Panc1 (cell line): ENCODE data around the gene ALDOC. TPM values are rescaled to one million over a fixed set of nuclear protein-coding genes. Genes with fewer than 3 reads are reported as not detected.

ENCODE experiments used
- ATAC-seq: fragments of 200-7000 bp; cut with Tn5 transposase; 2 replicates; pipeline ENCODE4 v1.9.1; 2020; ENCODE audit warnings: mild to moderate bottlenecking, moderate library complexity
- BruUV-seq: library from RNA; stranded (reverse); fragments of 400-500 nt; replicated peaks from 2 replicates; lab custom pipeline; 2021; lab: Mats Ljungman, UMichigan
- CTCF ChIA-PET: fragments of 300-600 bp; sonication (Branson Sonifier 250); formaldehyde crosslinking; loops from one replicate; lab custom pipeline; 2022; ENCODE audit warnings: antibody characterized with exemption; lab: Charles Lee
- POLR2A ChIA-PET: fragments of 300-600 bp; sonication (Branson Sonifier 250); formaldehyde crosslinking; loops from one replicate; lab custom pipeline; 2022; ENCODE audit warnings: antibody characterized with exemption; lab: Charles Lee
- DNase-seq: peaks from one replicate; pipeline ENCODE4 v3.0.0-alpha.2; 2010; ENCODE audit warnings: low read depth, low spot score
- H3K27ac ChIP-seq: 2 replicates; pipeline ENCODE4 v1.5.1; 2011; ENCODE audit warnings: mild to moderate bottlenecking, low read length, inconsistent platforms
- H3K27me3 ChIP-seq: fragments of 200-500 bp; sonication (Bioruptor generic); 2 replicates; pipeline ENCODE4 v1.6.0; 2014; ENCODE audit warnings: low read length, inconsistent platforms; ENCODE audit not compliant: control insufficient read depth, insufficient read depth
- H3K36me3 ChIP-seq: fragments of 200-500 bp; sonication (Bioruptor generic); 2 replicates; pipeline ENCODE4 v1.5.1; 2014; ENCODE audit warnings: inconsistent platforms, mild to moderate bottlenecking, low read length, moderate library complexity; ENCODE audit not compliant: control insufficient read depth, insufficient read depth
- H3K4me1 ChIP-seq: 2 replicates; pipeline ENCODE4 v1.5.1; 2011; ENCODE audit warnings: inconsistent platforms, mild to moderate bottlenecking, low read length, moderate library complexity; ENCODE audit not compliant: control insufficient read depth, insufficient read depth
- H3K4me3 ChIP-seq, 2 experiments: 2 replicates each; pipeline ENCODE4 v1.5.1; 2011 to 2012; ENCODE audit warnings: low read depth in 2 of 2, low read length in 2 of 2, mild to moderate bottlenecking in 2 of 2, inconsistent platforms in 1 of 2, moderate library complexity in 1 of 2
- H3K9me3 ChIP-seq: fragments of 200-500 bp; sonication (Bioruptor generic); 2 replicates; pipeline ENCODE4 v1.5.1; 2014; ENCODE audit warnings: low read depth, mild to moderate bottlenecking, inconsistent platforms, low read length, moderate library complexity; ENCODE audit not compliant: control insufficient read depth, insufficient read depth
- POLR2AphosphoS5 ChIP-seq: IDR thresholded peaks from 2 replicates; pipeline ENCODE4 v1.6.1; 2012; ENCODE audit warnings: mild to moderate bottlenecking, low read depth, low read length, moderate library complexity
- SIN3A ChIP-seq: IDR thresholded peaks from 2 replicates; pipeline ENCODE4 v1.6.1; 2012; ENCODE audit warnings: low read depth, mild to moderate bottlenecking, low read length, moderate library complexity, borderline replicate concordance; ENCODE audit not compliant: insufficient read depth
- TCF7L2 ChIP-seq: IDR thresholded peaks from 2 replicates; pipeline ENCODE4 v1.6.1; 2011; ENCODE audit warnings: mild to moderate bottlenecking, low read depth, low read length, inconsistent platforms
- in situ Hi-C: cut with HindIII; loops from 2 replicates; pipeline ENCODE4 v1.10.0; 2016; ENCODE audit warnings: low sequenced_read_pairs, low pct_unique_long_range_greater_than_20kb
- intact Hi-C: fragments of 100-400 bp; cut with micrococcal nuclease; formaldehyde crosslinking; loops from one replicate; pipeline ENCODE4 v1.10.0; 2022; ENCODE audit not compliant: unreplicated experiment
- total RNA-seq: library from RNA; stranded (reverse); gene quantifications from one replicate; pipeline ENCODE4 v1.2.1, GENCODE V29; 2021; ENCODE audit not compliant: unreplicated experiment
- TF ChIP-seq, protein P1 (sequence below), 2 experiments: IDR thresholded peaks; 2 replicates each; pipeline ENCODE4 v1.6.1; 2011 to 2012; ENCODE audit warnings: low read depth in 2 of 2, control low read depth in 1 of 2, low read length in 1 of 2, mild to moderate bottlenecking in 1 of 2, moderate library complexity in 1 of 2; ENCODE audit not compliant: insufficient read depth in 1 of 2
- TF ChIP-seq, protein P2 (sequence below): fragments of 450-650 bp; IDR thresholded peaks from 2 replicates; pipeline ENCODE4 v1.5.1; 2017; ENCODE audit warnings: mild to moderate bottlenecking

ALDOC gene
- total RNA-seq, 1 experiment from 2014 or later = 13.4 TPM

DNA sequence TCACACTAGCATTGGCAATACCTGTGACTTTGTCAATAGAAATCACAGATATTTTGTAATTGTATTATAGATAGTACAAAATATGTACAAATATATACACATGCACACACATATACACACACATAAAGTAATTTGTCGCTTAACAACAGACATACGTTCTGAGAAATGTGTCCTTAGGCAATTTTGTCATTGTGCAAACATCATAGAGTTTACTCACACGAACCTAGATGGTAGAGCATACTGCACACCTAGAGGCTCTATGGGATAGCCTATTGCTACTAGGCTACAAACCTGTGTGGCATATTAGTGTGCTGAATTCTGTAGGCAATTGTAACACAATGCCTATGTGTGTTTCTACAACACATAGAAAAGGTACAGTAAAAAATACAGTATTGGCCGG, 35.3 kb downstream of the ALDOC start:
- H3K4me3 ChIP-seq = no peak overlapping the region
- no peak for ATAC-seq

DNA sequence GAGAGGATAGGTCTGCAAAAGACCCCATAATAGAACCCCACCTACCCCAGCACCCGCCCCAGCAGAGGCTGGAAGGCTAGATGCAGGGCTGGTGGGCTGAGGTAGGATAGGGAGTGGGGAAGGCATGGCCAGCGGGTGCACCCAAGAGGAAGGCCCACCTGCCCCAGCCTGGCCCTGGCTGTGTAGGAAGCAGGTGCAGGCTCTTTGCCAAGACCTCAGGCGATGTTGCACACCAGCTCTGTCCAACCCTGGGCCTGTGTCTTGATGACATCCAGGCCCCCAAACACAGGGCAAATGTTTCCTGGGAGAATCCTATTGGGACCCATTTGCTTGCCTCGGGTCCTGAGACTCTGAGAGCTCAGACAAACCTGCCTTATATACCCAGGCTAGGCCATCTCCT, 36.5 kb downstream of the ALDOC start:
- Histone ChIP-seq H3K36me3 (no peaks in the 10 kb centered on the region), H3K9me3 (no peaks in the 10 kb centered on the region), H3K4me3 (no peak overlapping the region), H3K4me1 (no peaks in the 10 kb centered on the region), H3K27ac (no peak overlapping the region), H3K27me3 (no peaks in the 10 kb centered on the region)
- intact Hi-C loops = loop anchor here (2.0 kb wide), 1 partner anchor 45 kb away; no protein-coding TSS in a partner anchor
- TF ChIP-seq POLR2AphosphoS5 = no peak
- TF ChIP-seq TCF7L2 = no peak
- TF ChIP-seq SIN3A = no peak
- TF ChIP-seq, protein P1, sequence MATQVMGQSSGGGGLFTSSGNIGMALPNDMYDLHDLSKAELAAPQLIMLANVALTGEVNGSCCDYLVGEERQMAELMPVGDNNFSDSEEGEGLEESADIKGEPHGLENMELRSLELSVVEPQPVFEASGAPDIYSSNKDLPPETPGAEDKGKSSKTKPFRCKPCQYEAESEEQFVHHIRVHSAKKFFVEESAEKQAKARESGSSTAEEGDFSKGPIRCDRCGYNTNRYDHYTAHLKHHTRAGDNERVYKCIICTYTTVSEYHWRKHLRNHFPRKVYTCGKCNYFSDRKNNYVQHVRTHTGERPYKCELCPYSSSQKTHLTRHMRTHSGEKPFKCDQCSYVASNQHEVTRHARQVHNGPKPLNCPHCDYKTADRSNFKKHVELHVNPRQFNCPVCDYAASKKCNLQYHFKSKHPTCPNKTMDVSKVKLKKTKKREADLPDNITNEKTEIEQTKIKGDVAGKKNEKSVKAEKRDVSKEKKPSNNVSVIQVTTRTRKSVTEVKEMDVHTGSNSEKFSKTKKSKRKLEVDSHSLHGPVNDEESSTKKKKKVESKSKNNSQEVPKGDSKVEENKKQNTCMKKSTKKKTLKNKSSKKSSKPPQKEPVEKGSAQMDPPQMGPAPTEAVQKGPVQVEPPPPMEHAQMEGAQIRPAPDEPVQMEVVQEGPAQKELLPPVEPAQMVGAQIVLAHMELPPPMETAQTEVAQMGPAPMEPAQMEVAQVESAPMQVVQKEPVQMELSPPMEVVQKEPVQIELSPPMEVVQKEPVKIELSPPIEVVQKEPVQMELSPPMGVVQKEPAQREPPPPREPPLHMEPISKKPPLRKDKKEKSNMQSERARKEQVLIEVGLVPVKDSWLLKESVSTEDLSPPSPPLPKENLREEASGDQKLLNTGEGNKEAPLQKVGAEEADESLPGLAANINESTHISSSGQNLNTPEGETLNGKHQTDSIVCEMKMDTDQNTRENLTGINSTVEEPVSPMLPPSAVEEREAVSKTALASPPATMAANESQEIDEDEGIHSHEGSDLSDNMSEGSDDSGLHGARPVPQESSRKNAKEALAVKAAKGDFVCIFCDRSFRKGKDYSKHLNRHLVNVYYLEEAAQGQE (IDR thresholded peaks at IDR 0.05; ENCODE audit: insufficient read depth in 1 of 2, low read depth in 2 of 2, low read length in 1 of 2) = no peak
- TF ChIP-seq, protein P2, sequence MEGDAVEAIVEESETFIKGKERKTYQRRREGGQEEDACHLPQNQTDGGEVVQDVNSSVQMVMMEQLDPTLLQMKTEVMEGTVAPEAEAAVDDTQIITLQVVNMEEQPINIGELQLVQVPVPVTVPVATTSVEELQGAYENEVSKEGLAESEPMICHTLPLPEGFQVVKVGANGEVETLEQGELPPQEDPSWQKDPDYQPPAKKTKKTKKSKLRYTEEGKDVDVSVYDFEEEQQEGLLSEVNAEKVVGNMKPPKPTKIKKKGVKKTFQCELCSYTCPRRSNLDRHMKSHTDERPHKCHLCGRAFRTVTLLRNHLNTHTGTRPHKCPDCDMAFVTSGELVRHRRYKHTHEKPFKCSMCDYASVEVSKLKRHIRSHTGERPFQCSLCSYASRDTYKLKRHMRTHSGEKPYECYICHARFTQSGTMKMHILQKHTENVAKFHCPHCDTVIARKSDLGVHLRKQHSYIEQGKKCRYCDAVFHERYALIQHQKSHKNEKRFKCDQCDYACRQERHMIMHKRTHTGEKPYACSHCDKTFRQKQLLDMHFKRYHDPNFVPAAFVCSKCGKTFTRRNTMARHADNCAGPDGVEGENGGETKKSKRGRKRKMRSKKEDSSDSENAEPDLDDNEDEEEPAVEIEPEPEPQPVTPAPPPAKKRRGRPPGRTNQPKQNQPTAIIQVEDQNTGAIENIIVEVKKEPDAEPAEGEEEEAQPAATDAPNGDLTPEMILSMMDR = no peak
- in situ Hi-C loops = no loop called here
- no TSS peak for BruUV-seq
- POLR2A ChIA-PET = no interaction called here
- ATAC-seq (no peak), DNase-seq (no peak)
- CTCF ChIA-PET = interaction anchor here (1.6 kb wide), 1 partner anchor 45 kb away, joined by 3 read pairs; no protein-coding TSS in a partner anchor

More for the DNA sequence above, 35.3 kb downstream of the ALDOC start:
- Histone ChIP-seq H3K9me3 (no peaks in the 10 kb centered on the region), H3K27me3 (no peaks in the 10 kb centered on the region), H3K4me1 (no peaks in the 10 kb centered on the region), H3K27ac (no peak overlapping the region), H3K36me3 (no peaks in the 10 kb centered on the region)
- POLR2A ChIA-PET = no interaction called here
- in situ Hi-C loops = no loop called here
- DNase-seq = no peak
- BruUV-seq = no TSS peak
- TF ChIP-seq, protein P1 (IDR thresholded peaks at IDR 0.05; ENCODE audit: insufficient read depth in 1 of 2, low read depth in 2 of 2, low read length in 1 of 2) = no peak
- no peak for TF ChIP-seq TCF7L2
- TF ChIP-seq SIN3A = no peak
- TF ChIP-seq, protein P2 = no peak
- CTCF ChIA-PET = interaction anchor here (0.6 to 1.6 kb wide), 3 partner anchors 14 to 46 kb away, joined by 3 to 8 read pairs (median 3); no protein-coding TSS in a partner anchor
- intact Hi-C loops = loop anchor here (2.0 kb wide), 1 partner anchor 47 kb away; no protein-coding TSS in a partner anchor
